ENCODE data around the gene OR52N4.
"Not testable (repeated sequence)": the region's sequence is repeated elsewhere in the genome, so short reads cannot be mapped to it uniquely, and the experiment has no call there.

Gene OR52N4

DNA sequence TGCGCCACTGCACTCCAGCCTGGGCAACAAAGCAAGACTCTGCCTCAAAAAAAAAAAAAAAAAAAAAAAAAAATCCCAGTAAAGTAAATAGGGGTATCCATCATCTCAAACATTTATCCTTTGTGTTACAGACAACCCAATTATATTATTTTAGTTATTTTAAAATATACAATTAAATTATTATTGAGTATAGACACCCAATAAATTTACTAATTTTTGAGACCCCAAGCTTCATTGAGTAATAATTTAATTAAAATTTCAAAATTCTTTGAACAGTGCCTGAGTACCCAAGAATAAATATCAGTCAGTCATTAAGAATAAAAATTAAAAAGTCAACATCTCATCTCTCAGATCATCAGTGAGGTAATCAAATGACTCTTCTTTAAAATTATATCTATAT is at the start of gene OR52N4:
TSS of gene OR52N4 (plus strand) at position 301 of the 400 bp plus-strand sequence. CDS start 498 bp downstream, outside the sequence.
- no peaks in the 10 kb centered on the region for H3K27me3 ChIP-seq (replicated peaks; ENCODE audit: control insufficient read depth, insufficient read depth, low read length)
- H3K4me3 ChIP-seq (ENCODE audit: low read length) = no peak within 1 kb of the TSS
- no peak for DNase-seq (ENCODE audit: low read depth)
- H3K4me1 ChIP-seq (ENCODE audit: control insufficient read depth, insufficient read depth, low read length) = no peaks in the 10 kb centered on the region
- H3K9me3 ChIP-seq (ENCODE audit: control insufficient read depth, low read length) = no peaks in the 10 kb centered on the region
- no peak within 1 kb of the TSS for H3K9ac ChIP-seq (ENCODE audit: low read length)
- no peaks in the 10 kb centered on the region for H3K36me3 ChIP-seq (ENCODE audit: control insufficient read depth, insufficient read depth, low read length, severe bottlenecking)

DNA sequence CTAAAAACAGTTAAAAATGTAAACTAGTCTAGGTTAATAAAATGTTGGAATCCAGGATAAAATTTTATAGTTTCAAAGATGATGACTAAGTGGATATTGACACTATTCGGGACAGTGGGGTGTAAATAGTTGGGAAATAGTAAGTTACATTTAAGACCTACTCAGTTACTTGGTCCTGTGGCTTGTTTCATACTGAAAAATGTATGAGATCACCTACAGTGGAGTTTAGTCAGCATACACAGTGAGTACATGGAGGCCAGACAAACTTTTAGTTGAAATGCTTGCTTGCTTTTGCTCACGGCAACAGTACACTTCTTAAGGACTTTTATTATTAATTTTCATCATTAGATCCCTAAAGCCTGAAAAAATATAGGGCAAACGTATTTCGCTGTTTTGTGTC is 48.4 kb upstream of the OR52N4 start:
- no peaks in the 10 kb centered on the region for H3K27me3 ChIP-seq (replicated peaks; ENCODE audit: control insufficient read depth, insufficient read depth, low read length)
- no peak for DNase-seq (ENCODE audit: low read depth)
- H3K9me3 ChIP-seq (ENCODE audit: control insufficient read depth, low read length) = no peaks in the 10 kb centered on the region
- no peak overlapping the region for H3K9ac ChIP-seq (ENCODE audit: low read length)
- peaks cover 91% of the 10 kb centered on the region for H3K36me3 ChIP-seq (ENCODE audit: control insufficient read depth, insufficient read depth, low read length, severe bottlenecking)
- peaks cover 10% of the 10 kb centered on the region for H3K4me1 ChIP-seq (ENCODE audit: control insufficient read depth, insufficient read depth, low read length)
- no peak overlapping the region for H3K4me3 ChIP-seq (ENCODE audit: low read length)

DNA sequence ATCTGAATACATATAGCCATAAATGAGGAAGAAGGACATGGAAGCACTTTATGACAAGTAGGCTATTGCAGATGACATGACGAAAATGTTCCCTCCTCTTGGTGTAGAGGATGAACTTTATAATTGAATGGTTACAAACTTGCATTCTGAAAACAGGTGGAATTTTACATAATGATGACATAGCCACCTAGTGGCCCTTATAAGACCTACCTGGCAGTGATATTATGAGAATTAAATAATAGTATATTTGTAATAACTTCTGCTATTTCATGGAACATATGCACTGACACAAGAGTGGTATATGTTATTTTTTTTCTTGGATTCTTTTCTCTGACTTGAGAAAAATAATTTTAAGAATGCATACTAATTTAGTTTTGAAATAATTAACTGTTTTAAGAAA is 41.5 kb upstream of the OR52N4 start:
- Histone ChIP-seq H3K36me3 (ENCODE audit: control insufficient read depth, insufficient read depth, low read length, severe bottlenecking) (peaks cover 42% of the 10 kb centered on the region), H3K4me3 (ENCODE audit: low read length) (no peak overlapping the region), H3K4me1 (ENCODE audit: control insufficient read depth, insufficient read depth, low read length) (no peaks in the 10 kb centered on the region), H3K9ac (ENCODE audit: low read length) (no peak overlapping the region), H3K27me3 (replicated peaks; ENCODE audit: control insufficient read depth, insufficient read depth, low read length) (no peaks in the 10 kb centered on the region), H3K9me3 (ENCODE audit: control insufficient read depth, low read length) (no peaks in the 10 kb centered on the region)
- DNase-seq (ENCODE audit: low read depth) = peak; percentile 12

DNA sequence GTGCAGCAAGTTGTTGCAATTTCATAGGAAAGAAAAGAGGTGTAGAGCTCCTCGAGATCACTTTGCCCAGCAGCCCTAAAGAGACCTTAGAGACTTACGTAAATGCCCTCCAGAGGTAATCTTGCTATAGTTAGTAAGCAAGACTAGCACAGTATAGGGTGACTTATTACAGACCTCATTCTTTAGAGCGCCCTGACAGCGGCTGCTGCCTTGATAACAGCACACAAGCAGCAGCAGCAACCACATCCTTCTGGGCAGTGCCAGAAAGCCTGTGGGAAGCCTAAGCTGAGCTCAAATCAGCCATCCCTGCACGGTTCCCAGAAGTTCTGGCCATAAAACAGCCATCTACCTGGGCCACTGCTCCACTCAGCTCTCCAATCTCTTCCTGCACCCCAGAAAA is 40.3 kb upstream of the OR52N4 start:
- no peak for DNase-seq (ENCODE audit: low read depth)
- H3K36me3 ChIP-seq (ENCODE audit: control insufficient read depth, insufficient read depth, low read length, severe bottlenecking) = peaks cover 31% of the 10 kb centered on the region
- H3K4me3 ChIP-seq (ENCODE audit: low read length) = no peak overlapping the region
- no peak overlapping the region for H3K9ac ChIP-seq (ENCODE audit: low read length)
- no peaks in the 10 kb centered on the region for H3K4me1 ChIP-seq (ENCODE audit: control insufficient read depth, insufficient read depth, low read length)
- no peaks in the 10 kb centered on the region for H3K27me3 ChIP-seq (replicated peaks; ENCODE audit: control insufficient read depth, insufficient read depth, low read length)
- H3K9me3 ChIP-seq (ENCODE audit: control insufficient read depth, low read length) = no peaks in the 10 kb centered on the region

DNA sequence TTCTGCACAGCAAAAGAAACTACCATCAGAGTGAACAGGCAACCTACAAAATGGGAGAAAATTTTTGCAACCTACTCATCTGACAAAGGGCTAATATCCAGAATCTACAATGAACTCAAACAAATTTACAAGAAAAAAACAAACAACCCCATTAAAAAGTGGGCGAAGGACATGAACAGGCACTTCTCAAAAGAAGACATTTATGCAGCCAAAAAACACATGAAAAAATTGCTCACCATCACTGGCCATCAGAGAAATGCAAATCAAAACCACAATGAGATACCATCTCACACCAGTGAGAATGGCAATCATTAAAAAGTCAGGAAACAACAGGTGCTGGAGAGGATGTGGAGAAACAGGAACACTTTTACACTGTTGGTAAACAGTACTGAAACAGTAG is 37.5 kb upstream of the OR52N4 start:
- DNase-seq (ENCODE audit: low read depth); H3K9me3 ChIP-seq (ENCODE audit: control insufficient read depth, low read length); H3K27me3 ChIP-seq (replicated peaks; ENCODE audit: control insufficient read depth, insufficient read depth, low read length); H3K4me3 ChIP-seq (ENCODE audit: low read length); H3K36me3 ChIP-seq (ENCODE audit: control insufficient read depth, insufficient read depth, low read length, severe bottlenecking); H3K9ac ChIP-seq (ENCODE audit: low read length): not testable (repeated sequence)
- peaks cover 12% of the 10 kb centered on the region for H3K4me1 ChIP-seq (ENCODE audit: control insufficient read depth, insufficient read depth, low read length)

DNA sequence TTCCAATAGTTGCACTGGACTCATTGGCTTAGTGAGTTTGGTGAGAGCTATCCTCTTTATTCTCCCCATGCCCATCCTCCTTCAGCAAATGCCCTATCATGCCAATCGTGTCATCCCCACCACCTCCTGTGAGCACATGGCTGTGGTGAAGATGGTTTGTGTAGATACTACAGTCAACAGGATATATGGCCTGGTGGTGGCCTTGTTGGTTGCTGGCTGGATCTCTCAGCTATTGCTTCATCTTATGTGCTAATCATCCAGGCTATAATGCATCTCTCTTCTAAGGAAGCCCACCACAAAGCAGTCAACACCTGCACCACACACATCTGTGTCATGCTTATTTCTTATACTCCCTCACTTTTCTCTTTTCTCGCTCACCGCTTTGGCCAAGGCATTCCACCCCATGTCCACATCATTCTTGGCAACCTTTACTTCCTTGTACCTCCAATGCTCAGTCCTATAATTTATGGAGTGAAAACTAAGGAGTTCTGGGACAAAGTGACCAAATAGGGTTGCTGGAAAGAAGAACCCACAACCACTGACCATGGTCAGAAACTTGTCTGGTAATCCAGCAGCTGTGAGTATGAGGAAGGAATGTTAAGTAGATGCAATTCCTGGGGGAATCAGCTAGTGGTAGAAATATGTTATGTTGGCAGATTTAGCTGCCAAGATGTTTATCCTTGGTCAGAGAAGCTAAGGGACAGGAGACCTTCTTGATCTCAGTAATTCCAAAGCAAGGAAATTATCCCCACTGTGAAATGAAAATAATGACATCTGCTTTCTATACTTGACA is 34.1 kb upstream of the OR52N4 start:
- Histone ChIP-seq H3K27me3 (replicated peaks; ENCODE audit: control insufficient read depth, insufficient read depth, low read length) (peaks cover 4% of the 10 kb centered on the region), H3K9me3 (ENCODE audit: control insufficient read depth, low read length) (no peaks in the 10 kb centered on the region), H3K4me1 (ENCODE audit: control insufficient read depth, insufficient read depth, low read length) (peaks cover 12% of the 10 kb centered on the region), H3K36me3 (ENCODE audit: control insufficient read depth, insufficient read depth, low read length, severe bottlenecking) (no peaks in the 10 kb centered on the region), H3K9ac (ENCODE audit: low read length) (no peak overlapping the region), H3K4me3 (ENCODE audit: low read length) (no peak overlapping the region)
- peak; percentile 10 for DNase-seq (ENCODE audit: low read depth)

DNA sequence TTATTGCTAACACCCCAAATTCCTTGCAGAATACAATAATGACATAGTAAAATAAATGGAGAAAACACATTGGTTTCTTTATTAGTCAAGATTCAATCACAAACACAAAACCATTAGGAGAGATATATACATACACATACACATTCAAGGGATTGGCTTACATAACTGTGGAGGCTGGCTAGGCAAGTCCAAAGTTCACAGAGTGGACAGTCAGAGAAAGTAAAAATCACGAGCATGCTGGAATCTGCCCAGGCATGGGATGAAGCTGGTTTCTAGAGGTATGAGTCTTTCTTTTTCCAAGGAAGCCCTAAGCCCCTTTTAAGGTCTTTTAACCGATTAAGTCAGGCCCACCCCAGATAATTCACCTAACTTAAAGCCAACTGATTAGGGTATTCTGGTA is 31.4 kb upstream of the OR52N4 start:
- Histone ChIP-seq H3K36me3 (ENCODE audit: control insufficient read depth, insufficient read depth, low read length, severe bottlenecking) (no peaks in the 10 kb centered on the region), H3K9me3 (ENCODE audit: control insufficient read depth, low read length) (no peaks in the 10 kb centered on the region), H3K4me1 (ENCODE audit: control insufficient read depth, insufficient read depth, low read length) (peaks cover 12% of the 10 kb centered on the region), H3K9ac (ENCODE audit: low read length) (no peak overlapping the region), H3K4me3 (ENCODE audit: low read length) (no peak overlapping the region), H3K27me3 (replicated peaks; ENCODE audit: control insufficient read depth, insufficient read depth, low read length) (peaks cover 7% of the 10 kb centered on the region)
- no peak for DNase-seq (ENCODE audit: low read depth)

DNA sequence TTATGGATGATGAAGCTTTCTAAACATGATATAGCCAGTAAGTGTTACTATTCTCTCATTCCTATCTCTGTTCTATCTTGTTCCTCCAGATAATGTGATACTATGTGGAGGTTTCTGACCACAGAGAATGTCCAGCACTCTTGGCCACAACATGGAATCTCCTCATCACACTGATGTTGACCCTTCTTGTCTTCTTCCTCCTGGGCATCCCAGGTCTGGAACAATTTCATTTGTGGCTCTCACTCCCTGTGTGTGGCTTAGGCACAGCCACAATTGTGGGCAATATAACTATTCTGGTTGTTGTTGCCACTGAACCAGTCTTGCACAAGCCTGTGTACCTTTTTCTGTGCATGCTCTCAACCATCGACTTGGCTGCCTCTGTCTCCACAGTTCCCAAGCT is 27.7 kb upstream of the OR52N4 start:
- Histone ChIP-seq H3K4me3 (ENCODE audit: low read length) (no peak overlapping the region), H3K4me1 (ENCODE audit: control insufficient read depth, insufficient read depth, low read length) (no peaks in the 10 kb centered on the region), H3K9me3 (ENCODE audit: control insufficient read depth, low read length) (no peaks in the 10 kb centered on the region), H3K27me3 (replicated peaks; ENCODE audit: control insufficient read depth, insufficient read depth, low read length) (peaks cover 7% of the 10 kb centered on the region), H3K36me3 (ENCODE audit: control insufficient read depth, insufficient read depth, low read length, severe bottlenecking) (no peaks in the 10 kb centered on the region), H3K9ac (ENCODE audit: low read length) (no peak overlapping the region)
- no peak for DNase-seq (ENCODE audit: low read depth)

DNA sequence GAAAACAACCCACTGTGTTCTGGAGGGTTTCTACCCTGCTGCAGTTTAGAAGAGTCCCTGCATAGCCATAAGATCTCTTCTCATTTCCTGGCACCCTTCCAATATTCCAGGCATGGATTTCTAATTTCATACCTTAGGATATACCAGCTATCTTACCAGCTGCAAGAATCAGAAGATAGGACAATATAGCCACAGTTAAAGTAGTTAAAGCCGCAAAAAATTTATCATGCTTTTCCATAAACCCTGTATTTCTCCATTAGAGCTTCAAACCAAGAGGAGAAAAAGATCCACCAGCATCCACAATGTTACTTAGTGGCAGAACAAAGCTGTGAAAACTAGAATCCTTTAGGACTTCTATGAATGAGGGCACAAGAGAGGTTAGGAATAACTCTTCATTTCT is 26.4 kb upstream of the OR52N4 start:
- H3K9me3 ChIP-seq (ENCODE audit: control insufficient read depth, low read length) = no peaks in the 10 kb centered on the region
- H3K36me3 ChIP-seq (ENCODE audit: control insufficient read depth, insufficient read depth, low read length, severe bottlenecking) = no peaks in the 10 kb centered on the region
- no peak for DNase-seq (ENCODE audit: low read depth)
- H3K27me3 ChIP-seq (replicated peaks; ENCODE audit: control insufficient read depth, insufficient read depth, low read length) = peaks cover 7% of the 10 kb centered on the region
- H3K4me1 ChIP-seq (ENCODE audit: control insufficient read depth, insufficient read depth, low read length) = no peaks in the 10 kb centered on the region
- H3K4me3 ChIP-seq (ENCODE audit: low read length) = no peak overlapping the region
- no peak overlapping the region for H3K9ac ChIP-seq (ENCODE audit: low read length)

DNA sequence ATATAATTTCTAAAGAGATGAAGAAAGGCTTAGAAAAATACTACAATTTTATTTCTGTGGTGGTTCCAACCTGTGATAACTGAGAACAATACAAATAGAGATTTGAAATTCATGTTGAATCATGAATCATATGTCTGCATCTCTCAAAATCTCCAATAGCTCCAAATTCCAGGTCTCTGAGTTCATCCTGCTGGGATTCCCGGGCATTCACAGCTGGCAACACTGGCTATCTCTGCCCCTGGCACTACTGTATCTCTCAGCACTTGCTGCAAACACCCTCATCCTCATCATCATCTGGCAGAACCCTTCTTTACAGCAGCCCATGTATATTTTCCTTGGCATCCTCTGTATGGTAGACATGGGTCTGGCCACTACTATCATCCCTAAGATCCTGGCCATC is 17.6 kb upstream of the OR52N4 start, which contains the start of gene OR56B1:
TSS of gene OR56B1 (plus strand) at position 53 of the 400 bp plus-strand sequence. CDS start at position 122, 69 bp downstream.
- Histone ChIP-seq H3K36me3 (ENCODE audit: control insufficient read depth, insufficient read depth, low read length, severe bottlenecking) (no peaks in the 10 kb centered on the region), H3K9me3 (ENCODE audit: control insufficient read depth, low read length) (peaks cover 1% of the 10 kb centered on the region), H3K9ac (ENCODE audit: low read length) (no peak within 1 kb of the TSS), H3K27me3 (replicated peaks; ENCODE audit: control insufficient read depth, insufficient read depth, low read length) (no peaks in the 10 kb centered on the region), H3K4me3 (ENCODE audit: low read length) (no peak within 1 kb of the TSS), H3K4me1 (ENCODE audit: control insufficient read depth, insufficient read depth, low read length) (peaks cover 12% of the 10 kb centered on the region)
- no peak for DNase-seq (ENCODE audit: low read depth)

DNA sequence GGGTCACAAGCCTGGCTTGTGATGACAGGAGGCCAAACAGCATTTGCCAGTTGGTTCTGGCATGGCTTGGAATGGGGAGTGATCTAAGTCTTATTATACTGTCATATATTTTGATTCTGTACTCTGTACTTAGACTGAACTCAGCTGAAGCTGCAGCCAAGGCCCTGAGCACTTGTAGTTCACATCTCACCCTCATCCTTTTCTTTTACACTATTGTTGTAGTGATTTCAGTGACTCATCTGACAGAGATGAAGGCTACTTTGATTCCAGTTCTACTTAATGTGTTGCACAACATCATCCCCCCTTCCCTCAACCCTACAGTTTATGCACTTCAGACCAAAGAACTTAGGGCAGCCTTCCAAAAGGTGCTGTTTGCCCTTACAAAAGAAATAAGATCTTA is 17.0 kb upstream of the OR52N4 start:
- Histone ChIP-seq H3K36me3 (ENCODE audit: control insufficient read depth, insufficient read depth, low read length, severe bottlenecking) (no peaks in the 10 kb centered on the region), H3K4me1 (ENCODE audit: control insufficient read depth, insufficient read depth, low read length) (peaks cover 12% of the 10 kb centered on the region), H3K27me3 (replicated peaks; ENCODE audit: control insufficient read depth, insufficient read depth, low read length) (no peaks in the 10 kb centered on the region), H3K4me3 (ENCODE audit: low read length) (no peak overlapping the region), H3K9ac (ENCODE audit: low read length) (no peak overlapping the region), H3K9me3 (ENCODE audit: control insufficient read depth, low read length) (peaks cover 7% of the 10 kb centered on the region)
- peak; percentile 15 for DNase-seq (ENCODE audit: low read depth)
